Ascending aorta (tissue), 2 donors: ENCODE results near the gene CDC37. TPM values are rescaled to one million over a fixed set of nuclear protein-coding genes. Genes with fewer than 3 reads are reported as not detected.
"Not testable (repeated sequence)": the region's sequence is repeated elsewhere in the genome, so short reads cannot be mapped to it uniquely, and the experiment has no call there.

Source experiments
- DNase-seq, 2 donors: peaks; one replicate each; pipeline ENCODE4 v3.0.0-alpha.2; 2019; ENCODE audit warnings: low spot score in 2 of 2
- H3K27ac ChIP-seq, 2 donors: fragments of 200-600 bp; sonication (generic); one replicate each; pipeline ENCODE4 v1.5.1; 2016 to 2017; ENCODE audit warnings: mild to moderate bottlenecking in 1 of 2
- H3K27me3 ChIP-seq: fragments of 200-600 bp; sonication (generic); one replicate; pipeline ENCODE4 v1.5.1; 2017
- H3K36me3 ChIP-seq, 2 donors: fragments of 200-600 bp; sonication (generic); one replicate each; pipeline ENCODE4 v1.5.1; 2016
- H3K4me1 ChIP-seq, 2 donors: fragments of 200-600 bp; sonication (generic); one replicate each; pipeline ENCODE4 v1.5.1; 2016 to 2017; ENCODE audit warnings: mild to moderate bottlenecking in 1 of 2
- H3K4me3 ChIP-seq, 2 donors: fragments of 200-600 bp; sonication (generic); one replicate each; pipeline ENCODE4 v1.5.1; 2016 to 2017; ENCODE audit warnings: mild to moderate bottlenecking in 1 of 2
- H3K9me3 ChIP-seq, 2 donors: fragments of 200-600 bp; sonication (generic); one replicate each; pipeline ENCODE4 v1.5.1; 2016
- intact Hi-C: fragments of 100-400 bp; cut with DNase I; formaldehyde crosslinking; loops from one replicate; pipeline ENCODE4 v1.15.1; 2023
- total RNA-seq: library from RNA; depleted of rRNA; stranded (reverse); fragments of >200 nt; gene quantifications from one replicate; pipeline ENCODE4 v1.1.0, GENCODE V29; 2016
- TF ChIP-seq, protein P1 (sequence below), 3 experiments: fragments of 200-600 bp in 2 of 3; fragments of 450-650 bp in 1 of 3; sonication (generic) in 2 of 3; IDR thresholded peaks; one replicate each; pipeline ENCODE4 v1.5.1; 2016 to 2019; ENCODE audit warnings: antibody characterized with exemption in 3 of 3, mild to moderate bottlenecking in 1 of 3, moderate library complexity in 1 of 3

Gene CDC37
- total RNA-seq, 1 donor from 2014 or later, result 183 TPM

DNA sequence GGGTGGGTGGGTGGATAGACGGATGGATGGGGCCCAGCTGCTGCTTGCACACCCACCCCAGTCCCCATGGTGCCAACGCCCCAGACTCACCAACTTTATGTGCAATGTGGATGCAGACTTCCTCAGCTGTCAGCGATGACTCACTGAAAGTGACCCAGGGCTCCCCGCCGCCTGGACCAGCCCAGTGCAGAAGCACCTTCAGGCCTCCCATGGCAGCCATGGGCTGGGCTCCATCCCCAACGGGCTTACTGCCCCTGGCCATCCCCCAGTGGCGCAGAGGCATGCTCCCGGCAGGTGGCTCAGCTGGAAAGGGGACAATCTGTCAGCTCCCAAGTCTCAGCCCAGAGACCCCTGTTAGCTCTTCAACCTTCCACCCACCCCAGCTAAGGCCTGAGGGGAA, 25.2 kb downstream of the CDC37 start:
- Histone ChIP-seq H3K9me3 (no peaks in the 10 kb centered on the region), H3K27me3 (no peaks in the 10 kb centered on the region), H3K27ac (no peak overlapping the region), H3K4me3 (no peak overlapping the region), H3K36me3 (peaks cover 0 to 20% of the 10 kb centered on the region in 2 donors), H3K4me1 (peaks cover 0 to 14% of the 10 kb centered on the region in 2 donors)
- no peak for DNase-seq
- intact Hi-C loops, result no loop called here
- TF ChIP-seq, protein P1, sequence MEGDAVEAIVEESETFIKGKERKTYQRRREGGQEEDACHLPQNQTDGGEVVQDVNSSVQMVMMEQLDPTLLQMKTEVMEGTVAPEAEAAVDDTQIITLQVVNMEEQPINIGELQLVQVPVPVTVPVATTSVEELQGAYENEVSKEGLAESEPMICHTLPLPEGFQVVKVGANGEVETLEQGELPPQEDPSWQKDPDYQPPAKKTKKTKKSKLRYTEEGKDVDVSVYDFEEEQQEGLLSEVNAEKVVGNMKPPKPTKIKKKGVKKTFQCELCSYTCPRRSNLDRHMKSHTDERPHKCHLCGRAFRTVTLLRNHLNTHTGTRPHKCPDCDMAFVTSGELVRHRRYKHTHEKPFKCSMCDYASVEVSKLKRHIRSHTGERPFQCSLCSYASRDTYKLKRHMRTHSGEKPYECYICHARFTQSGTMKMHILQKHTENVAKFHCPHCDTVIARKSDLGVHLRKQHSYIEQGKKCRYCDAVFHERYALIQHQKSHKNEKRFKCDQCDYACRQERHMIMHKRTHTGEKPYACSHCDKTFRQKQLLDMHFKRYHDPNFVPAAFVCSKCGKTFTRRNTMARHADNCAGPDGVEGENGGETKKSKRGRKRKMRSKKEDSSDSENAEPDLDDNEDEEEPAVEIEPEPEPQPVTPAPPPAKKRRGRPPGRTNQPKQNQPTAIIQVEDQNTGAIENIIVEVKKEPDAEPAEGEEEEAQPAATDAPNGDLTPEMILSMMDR (IDR thresholded peaks at IDR 0.05), result no peak

DNA sequence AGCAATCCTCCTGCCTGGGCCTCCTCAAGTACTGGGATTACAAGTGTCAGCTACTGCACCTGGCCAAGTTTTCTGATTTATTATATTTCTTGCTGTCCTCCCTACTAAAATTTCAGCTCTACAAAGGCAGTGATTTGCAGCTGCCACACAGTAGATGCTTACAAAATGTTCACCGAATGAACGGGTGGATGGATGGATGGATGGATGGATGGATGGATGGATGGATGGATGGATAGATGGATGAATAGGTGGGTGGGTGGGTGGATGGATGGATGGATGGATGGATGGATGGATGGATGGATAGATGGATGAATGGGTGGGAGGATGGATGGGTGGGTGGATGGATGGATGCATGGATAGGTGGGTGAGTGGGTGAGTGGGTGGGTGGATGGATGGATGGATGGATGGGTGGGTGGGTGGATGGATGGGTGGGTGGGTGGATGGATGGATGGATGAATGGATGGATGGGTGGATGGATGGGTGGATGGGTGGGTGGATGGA, 26.2 kb downstream of the CDC37 start:
- H3K9me3 ChIP-seq, H3K27me3 ChIP-seq, intact Hi-C loops, DNase-seq, H3K4me3 ChIP-seq, H3K27ac ChIP-seq: not testable (repeated sequence)
- H3K4me1 ChIP-seq, result peaks cover 0 to 14% of the 10 kb centered on the region in 2 donors
- peaks cover 0 to 20% of the 10 kb centered on the region in 2 donors for H3K36me3 ChIP-seq

DNA sequence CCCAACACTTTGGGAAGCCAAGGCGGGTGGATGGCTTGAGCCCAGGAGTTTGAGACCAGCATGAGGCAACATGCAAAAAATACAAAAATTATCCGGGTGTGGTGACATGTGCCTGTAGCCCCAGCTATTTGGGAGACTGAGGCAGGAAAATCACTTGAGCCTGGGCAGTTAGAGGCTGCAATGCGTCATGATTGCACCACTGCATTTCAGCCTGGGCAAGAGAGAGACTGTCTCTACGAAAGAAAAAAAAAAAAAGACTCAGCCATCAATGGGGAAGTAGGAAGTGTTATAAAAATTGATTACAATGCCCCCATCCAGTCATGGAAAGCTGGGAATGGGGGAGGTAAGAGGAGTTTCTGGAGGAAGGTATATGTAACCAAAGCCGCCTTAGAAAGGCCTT, 28.4 kb downstream of the CDC37 start:
- intact Hi-C loops, result no loop called here
- H3K36me3 ChIP-seq, result peaks cover 6 to 27% of the 10 kb centered on the region in 2 donors
- TF ChIP-seq, protein P1 (IDR thresholded peaks at IDR 0.05), result no peak

DNA sequence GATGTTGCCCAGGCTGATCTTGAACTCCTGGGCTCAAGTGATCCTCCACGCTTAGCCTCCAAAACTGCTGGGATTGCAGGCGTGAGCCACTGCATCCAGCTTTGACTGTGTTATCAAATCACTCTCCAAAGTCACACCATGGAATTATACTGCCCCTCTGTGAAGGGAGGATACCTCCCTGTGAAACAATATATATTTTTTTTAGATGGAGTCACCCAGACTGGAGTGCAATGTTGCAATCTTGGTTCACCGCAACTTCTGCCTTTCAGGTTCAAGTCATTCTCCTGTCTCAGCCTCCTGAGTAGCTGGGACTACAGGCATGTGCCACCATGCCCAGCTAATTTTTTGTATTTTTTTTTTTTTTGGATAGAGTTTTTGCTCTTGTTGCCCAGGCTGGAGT, 30.7 kb downstream of the CDC37 start:
- H3K4me3 ChIP-seq, result no peak overlapping the region
- no peak for DNase-seq
- TF ChIP-seq, protein P1 (IDR thresholded peaks at IDR 0.05), result no peak
- no peaks in the 10 kb centered on the region for H3K4me1 ChIP-seq
- no peak overlapping the region for H3K27ac ChIP-seq
- H3K9me3 ChIP-seq, result no peaks in the 10 kb centered on the region
- H3K27me3 ChIP-seq, result no peaks in the 10 kb centered on the region
- intact Hi-C loops, result no loop called here
- peaks cover 21 to 46% of the 10 kb centered on the region in 2 donors for H3K36me3 ChIP-seq

More for the DNA sequence above, 28.4 kb downstream of the CDC37 start:
- no peak for DNase-seq
- Histone ChIP-seq H3K9me3 (no peaks in the 10 kb centered on the region), H3K4me3 (no peak overlapping the region), H3K27me3 (no peaks in the 10 kb centered on the region), H3K4me1 (peaks cover 0 to 9% of the 10 kb centered on the region in 2 donors), H3K27ac (no peak overlapping the region)

DNA sequence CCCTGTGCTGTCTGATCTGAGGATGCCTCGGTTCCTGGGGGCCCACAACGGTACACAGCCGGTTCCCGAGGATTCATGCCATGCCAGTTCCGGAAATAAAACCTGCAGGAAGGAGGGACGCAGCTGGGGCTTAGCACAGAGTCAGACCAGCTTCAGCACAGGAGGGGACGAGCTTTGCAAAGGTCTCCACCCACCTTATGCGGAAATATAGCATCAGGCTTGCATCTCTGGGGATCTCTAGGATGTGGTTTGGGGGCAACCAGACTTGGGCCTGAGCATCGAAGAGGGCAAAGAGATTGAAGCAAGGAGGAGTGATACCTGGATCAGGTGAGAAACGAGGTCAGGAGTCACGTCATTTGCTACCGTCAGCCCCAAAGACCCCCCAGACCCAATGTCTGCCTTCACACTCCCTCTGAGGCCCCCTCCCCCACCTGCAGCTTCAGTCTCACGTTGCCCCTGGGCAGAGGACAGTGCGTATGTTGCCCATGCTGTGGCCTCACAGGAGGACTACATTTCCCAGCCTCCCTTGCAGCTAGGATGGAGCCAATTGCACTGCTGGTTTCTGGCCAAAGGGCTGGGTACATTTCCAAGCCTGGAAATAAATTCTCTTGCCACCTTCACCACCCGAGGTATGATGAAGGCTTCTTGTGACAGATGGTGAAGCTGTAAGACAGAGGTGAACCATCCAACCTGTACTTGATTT, 35.1 kb downstream of the CDC37 start:
- H3K4me3 ChIP-seq, result no peak overlapping the region
- no peak for DNase-seq
- peaks cover 57 to 68% of the 10 kb centered on the region in 2 donors for H3K36me3 ChIP-seq
- no peaks in the 10 kb centered on the region for H3K4me1 ChIP-seq
- TF ChIP-seq, protein P1 (IDR thresholded peaks at IDR 0.05), result no peak
- H3K9me3 ChIP-seq, result no peaks in the 10 kb centered on the region
- no peak overlapping the region for H3K27ac ChIP-seq
- intact Hi-C loops, result no loop called here
- no peaks in the 10 kb centered on the region for H3K27me3 ChIP-seq

DNA sequence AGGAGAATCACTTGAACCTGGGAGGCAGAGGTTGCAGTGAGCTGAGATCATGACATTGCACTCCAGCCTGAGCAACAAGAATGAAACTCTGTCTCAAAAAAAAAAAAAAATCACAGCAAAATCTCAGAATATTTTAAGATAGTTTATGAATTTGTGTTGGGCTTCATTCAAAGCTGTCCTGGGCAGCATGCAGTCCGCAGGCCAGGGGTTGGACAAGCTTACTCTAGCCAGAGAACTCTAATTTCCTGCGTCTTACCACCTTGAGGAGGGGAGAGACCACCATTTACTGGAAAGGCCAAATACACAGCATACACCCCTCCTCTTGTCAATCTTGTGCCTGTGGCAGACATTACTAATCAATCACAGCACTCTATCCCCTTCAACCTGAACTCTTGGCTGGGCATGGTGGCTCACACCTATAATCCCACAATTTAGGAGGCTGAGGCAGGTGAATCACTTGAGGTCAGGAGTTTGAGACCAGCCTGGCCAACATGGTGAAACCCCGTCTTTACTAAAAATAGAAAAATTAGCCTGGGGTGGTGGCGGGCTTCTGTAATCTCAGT, 36.3 kb downstream of the CDC37 start:
- H3K27ac ChIP-seq, H3K9me3 ChIP-seq, H3K27me3 ChIP-seq, H3K4me1 ChIP-seq, intact Hi-C loops, H3K4me3 ChIP-seq, DNase-seq: not testable (repeated sequence)
- peaks cover 62 to 78% of the 10 kb centered on the region in 2 donors for H3K36me3 ChIP-seq
